CD1c-positive myeloid dendritic cell (primary cell): Measurements from ENCODE around the gene SH3D19.
"Not testable (repeated sequence)": the region's sequence is repeated elsewhere in the genome, so short reads cannot be mapped to it uniquely, and the experiment has no call there.

Source experiments
- DNase-seq: peaks from one replicate; pipeline ENCODE4 v3.0.0-alpha.2; 2016; ENCODE audit errors: extremely low spot score

Gene SH3D19

GRCh38 chr4:151099229-151099975 is 226.0 kb downstream of the SH3D19 start, which contains the start of gene RPS3A:
Gene RPS3A (plus strand): TSS chr4:151099628. CDS start chr4:151099653, 25 bp downstream.
- DNase-seq = peak; percentile 99

- DNase-seq = no peak
These were observed 226.5 kb downstream of the SH3D19 start for GRCh38 chr4:151098979-151099228.

GRCh38 chr4:151097759-151098158 is 227.6 kb downstream of the SH3D19 start:
- no peak for DNase-seq

GRCh38 chr4:151095142-151095541 is 230.3 kb downstream of the SH3D19 start:
- DNase-seq = no peak

GRCh38 chr4:151094290-151094751 is 231.1 kb downstream of the SH3D19 start:
- no peak for DNase-seq

- no peak for DNase-seq
These were observed 232.2 kb downstream of the SH3D19 start for GRCh38 chr4:151093203-151093602.

- no peak for DNase-seq
These were observed 232.9 kb downstream of the SH3D19 start for GRCh38 chr4:151092488-151092887.

- DNase-seq = no peak
These were observed 234.4 kb downstream of the SH3D19 start for GRCh38 chr4:151091047-151091446.

GRCh38 chr4:151087467-151087866 is 237.9 kb downstream of the SH3D19 start:
- DNase-seq = no peak

GRCh38 chr4:151077978-151078377 is 247.4 kb downstream of the SH3D19 start:
- not testable (repeated sequence) for DNase-seq

GRCh38 chr4:151074416-151074916 is 250.9 kb downstream of the SH3D19 start:
- no peak for DNase-seq
